GM12801 (cell line): ENCODE results near the gene XG.

Experiments used
- CTCF ChIP-seq: IDR thresholded peaks from one replicate; pipeline ENCODE4 v1.5.1; 2011; ENCODE audit warnings: control low read depth; ENCODE audit not compliant: insufficient read length; ENCODE audit errors: extremely low read depth

Gene XG

GRCh38 chrX:2801223-2801622 lies 49.4 kb downstream of the XG start:
- TF ChIP-seq CTCF: no peak

- no peak for TF ChIP-seq CTCF
Observed at GRCh38 chrX:2811271-2811670, 59.4 kb downstream of the XG start.

GRCh38 chrX:2817036-2817435 lies 65.2 kb downstream of the XG start:
- no peak for TF ChIP-seq CTCF

- no peak for TF ChIP-seq CTCF
Observed at GRCh38 chrX:2819345-2820135, 67.7 kb downstream of the XG start.

GRCh38 chrX:2820136-2820771 lies 68.4 kb downstream of the XG start:
- no peak for TF ChIP-seq CTCF

- TF ChIP-seq CTCF: no peak
Observed at GRCh38 chrX:2823795-2824386, 72.1 kb downstream of the XG start.

GRCh38 chrX:2824886-2825285 lies 73.0 kb downstream of the XG start:
- TF ChIP-seq CTCF: no peak
